OCI-LY1 (cell line): ENCODE data around the gene DCUN1D2.

Experiments
- H2AFZ ChIP-seq: fragments of 200-600 bp; sonication (generic), shearing (Covaris generic); 2 replicates; pipeline ENCODE4 v1.6.0; 2014; ENCODE audit warnings: antibody characterized with exemption, mild to moderate bottlenecking, low read length
- H3F3A ChIP-seq: fragments of 200-600 bp; sonication (generic), shearing (Covaris generic); 2 replicates; pipeline ENCODE4 v1.6.0; 2014; ENCODE audit warnings: mild to moderate bottlenecking, antibody characterized with exemption, low read length, moderate library complexity; ENCODE audit not compliant: insufficient read depth
- H3K27ac ChIP-seq: fragments of 200-600 bp; sonication (generic); 2 replicates; pipeline ENCODE4 v1.5.1; 2014; ENCODE audit warnings: low read length, mixed run types, mild to moderate bottlenecking, low read depth; ENCODE audit not compliant: poor library complexity, severe bottlenecking
- H3K27me3 ChIP-seq: fragments of 200-600 bp; sonication (generic); 2 replicates; pipeline ENCODE4 v1.6.0; 2014; ENCODE audit warnings: antibody characterized with exemption, mild to moderate bottlenecking, low read length, moderate library complexity; ENCODE audit not compliant: insufficient read depth
- H3K36me3 ChIP-seq: fragments of 200-600 bp; sonication (generic); 2 replicates; pipeline ENCODE4 v1.6.1; 2014; ENCODE audit warnings: mild to moderate bottlenecking, antibody characterized with exemption, low read length, moderate library complexity, mixed read lengths; ENCODE audit not compliant: insufficient read depth
- H3K4me1 ChIP-seq: fragments of 200-600 bp; sonication (generic); 2 replicates; pipeline ENCODE4 v1.5.1; 2014; ENCODE audit warnings: mild to moderate bottlenecking, low read length, moderate library complexity; ENCODE audit not compliant: insufficient read depth, severe bottlenecking
- H3K4me2 ChIP-seq: fragments of 200-600 bp; sonication (generic), shearing (Covaris generic); 2 replicates; pipeline ENCODE4 v1.6.1; 2014; ENCODE audit warnings: low read length
- H3K4me3 ChIP-seq: fragments of 200-600 bp; sonication (generic); 2 replicates; pipeline ENCODE4 v1.5.1; 2014; ENCODE audit warnings: low read length, low read depth, mild to moderate bottlenecking, mixed read lengths; ENCODE audit not compliant: poor library complexity, severe bottlenecking
- H3K79me2 ChIP-seq: fragments of 200-600 bp; shearing (Covaris generic); 2 replicates; pipeline ENCODE4 v1.6.1; 2016; ENCODE audit warnings: mixed run types, low read length, mixed read lengths; ENCODE audit not compliant: insufficient read depth
- H3K9ac ChIP-seq: fragments of 200-600 bp; sonication (generic), shearing (Covaris generic); 2 replicates; pipeline ENCODE4 v1.6.1; 2014; ENCODE audit warnings: mild to moderate bottlenecking, low read length, mixed read lengths
- H3K9me2 ChIP-seq: fragments of 200-600 bp; sonication (generic), shearing (Covaris generic); 2 replicates; pipeline ENCODE4 v1.6.1; 2014; ENCODE audit warnings: low read depth, mild to moderate bottlenecking, low read length, mixed read lengths
- H3K9me3 ChIP-seq: fragments of 200-600 bp; shearing (Covaris generic); 2 replicates; pipeline ENCODE4 v1.6.1; 2014; ENCODE audit warnings: low read length, mixed read lengths
- H4K20me1 ChIP-seq: fragments of 200-600 bp; sonication (generic), shearing (Covaris generic); 2 replicates; pipeline ENCODE4 v1.6.0; 2016; ENCODE audit warnings: mild to moderate bottlenecking, low read length; ENCODE audit not compliant: insufficient read depth
- CTCF ChIP-seq: fragments of 200-600 bp; sonication (generic), shearing (Covaris generic); IDR thresholded peaks from 2 replicates; pipeline ENCODE4 v1.5.1; 2017; ENCODE audit warnings: mild to moderate bottlenecking, antibody characterized with exemption, low read length, moderate library complexity, mixed read lengths
- EZH2 ChIP-seq: fragments of 200-600 bp; sonication (generic), shearing (Covaris generic); IDR thresholded peaks from 2 replicates; pipeline ENCODE4 v1.8.0; 2017; ENCODE audit warnings: borderline replicate concordance, mixed run types, mild to moderate bottlenecking, antibody characterized with exemption, low read length, moderate library complexity, mixed read lengths

The DCUN1D2 gene

GRCh38 chr13:113421673-113422270 is 68.7 kb downstream of the DCUN1D2 start:
- no peaks in the 10 kb centered on the region for H4K20me1 ChIP-seq

GRCh38 chr13:113420833-113421600 is 69.5 kb downstream of the DCUN1D2 start:
- Histone ChIP-seq H3K79me2 (no peaks in the 10 kb centered on the region), H2AFZ (no peak overlapping the region), H3K27ac (no peak overlapping the region), H3K4me1 (peaks cover 15% of the 10 kb centered on the region), H3K9ac (no peak overlapping the region), H3K4me2 (no peak overlapping the region), H3K4me3 (no peak overlapping the region), H3K27me3 (no peaks in the 10 kb centered on the region), H3K9me3 (no peaks in the 10 kb centered on the region), H3K36me3 (no peaks in the 10 kb centered on the region), H3F3A (no peaks in the 10 kb centered on the region), H3K9me2 (no peaks in the 10 kb centered on the region), H4K20me1 (no peaks in the 10 kb centered on the region)
- TF ChIP-seq CTCF (no peak), EZH2 (no peak)

More at GRCh38 chr13:113421673-113422270, 68.7 kb downstream of the DCUN1D2 start:
- Histone ChIP-seq H3K4me1 (peaks cover 16% of the 10 kb centered on the region), H3K4me3 (no peak overlapping the region), H3K27me3 (no peaks in the 10 kb centered on the region), H2AFZ (no peak overlapping the region), H3K9me2 (no peaks in the 10 kb centered on the region), H3F3A (no peaks in the 10 kb centered on the region), H3K4me2 (no peak overlapping the region), H3K9me3 (no peaks in the 10 kb centered on the region), H3K36me3 (no peaks in the 10 kb centered on the region), H3K27ac (no peak overlapping the region), H3K79me2 (no peaks in the 10 kb centered on the region), H3K9ac (no peak overlapping the region)
- TF ChIP-seq CTCF, result no peak
- TF ChIP-seq EZH2, result no peak

GRCh38 chr13:113420232-113420631 is 70.3 kb downstream of the DCUN1D2 start:
- H4K20me1 ChIP-seq, result no peaks in the 10 kb centered on the region
- no peak overlapping the region for H3K9ac ChIP-seq
- no peaks in the 10 kb centered on the region for H3F3A ChIP-seq
- no peak overlapping the region for H3K4me2 ChIP-seq
- no peaks in the 10 kb centered on the region for H3K36me3 ChIP-seq
- H3K27me3 ChIP-seq, result no peaks in the 10 kb centered on the region
- no peak overlapping the region for H3K27ac ChIP-seq
- H2AFZ ChIP-seq, result no peak overlapping the region
- no peak for TF ChIP-seq CTCF
- peaks cover 15% of the 10 kb centered on the region for H3K4me1 ChIP-seq
- no peak overlapping the region for H3K4me3 ChIP-seq
- H3K9me2 ChIP-seq, result no peaks in the 10 kb centered on the region
- H3K79me2 ChIP-seq, result no peaks in the 10 kb centered on the region
- H3K9me3 ChIP-seq, result no peaks in the 10 kb centered on the region
